NCI-H774 (cell line): ENCODE data around the gene POC5.

ENCODE experiments used
- DNase-seq: peaks from one replicate; lab custom pipeline; 2025; lab: John Stamatoyannopoulos, UW

Gene POC5

GRCh38 chr5:75659791-75660450 lies 57.3 kb downstream of the POC5 start:
- no peak for DNase-seq

DNA sequence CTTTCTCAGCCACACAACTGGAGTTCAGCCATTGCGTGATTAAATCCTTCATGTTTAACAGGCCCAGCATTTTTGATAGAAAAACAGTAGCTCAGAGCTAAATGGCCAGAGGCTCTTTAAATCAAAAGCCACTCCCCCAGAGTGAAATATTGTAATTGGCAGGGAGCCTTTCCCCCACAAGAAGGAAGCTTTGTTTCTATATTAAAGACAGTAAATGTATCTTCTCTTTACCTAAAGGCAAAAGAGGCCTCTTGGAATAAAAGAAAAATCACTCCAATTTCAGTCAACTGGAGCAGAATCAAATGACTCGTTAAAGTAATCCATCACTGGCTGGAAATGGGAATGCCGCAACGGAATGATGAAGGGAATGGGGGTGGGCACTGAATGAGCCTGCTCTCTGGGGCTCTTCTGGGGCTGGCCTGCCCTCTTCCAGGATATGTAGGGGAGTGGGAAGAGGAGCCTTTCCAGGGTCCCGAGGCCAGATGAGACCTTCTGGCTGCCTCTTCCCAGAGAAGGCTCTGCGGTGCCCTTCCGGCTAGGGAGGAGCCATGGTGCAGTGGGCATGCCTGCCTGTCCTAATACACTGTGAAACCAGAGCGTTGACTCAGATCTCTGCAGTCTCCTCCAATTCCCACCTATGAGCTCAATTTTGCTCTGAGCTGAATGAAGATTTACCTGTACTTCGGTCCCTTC lies 60.8 kb downstream of the POC5 start:
- peak; percentile 16 for DNase-seq

DNA sequence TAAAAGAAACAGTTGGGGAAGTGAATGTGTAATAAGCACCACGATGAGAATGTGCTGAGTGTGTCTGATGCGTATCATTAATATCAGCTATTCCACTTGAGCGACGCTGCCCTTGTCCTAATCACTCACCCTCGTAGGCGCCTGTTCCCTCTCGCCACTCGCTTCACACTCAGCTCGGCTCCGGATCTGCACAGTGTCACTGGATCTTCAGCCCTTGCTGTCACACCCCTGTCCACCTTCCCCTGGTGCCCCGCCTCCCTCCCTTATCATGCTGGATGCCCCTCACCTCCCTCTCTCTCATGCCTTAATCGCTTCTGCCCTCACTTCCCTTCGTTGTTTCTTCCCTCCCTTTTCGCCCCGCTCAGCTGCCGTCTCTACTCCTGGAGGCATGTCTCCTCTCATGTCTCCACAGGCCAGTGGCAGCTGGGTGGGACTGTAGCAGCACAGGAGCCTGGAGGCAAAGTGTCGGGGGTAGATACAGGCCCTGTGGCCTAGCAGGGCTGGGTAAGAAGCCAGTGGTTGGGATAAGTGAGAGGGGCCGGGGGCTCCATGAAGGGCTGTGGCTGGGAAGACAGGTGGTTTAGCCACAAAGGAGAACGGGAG lies 62.4 kb downstream of the POC5 start:
- no peak for DNase-seq

- DNase-seq = no peak
Observed at GRCh38 chr5:75653521-75653920, 63.7 kb downstream of the POC5 start.

- no peak for DNase-seq
Observed at GRCh38 chr5:75651575-75652238, 65.5 kb downstream of the POC5 start.

DNA sequence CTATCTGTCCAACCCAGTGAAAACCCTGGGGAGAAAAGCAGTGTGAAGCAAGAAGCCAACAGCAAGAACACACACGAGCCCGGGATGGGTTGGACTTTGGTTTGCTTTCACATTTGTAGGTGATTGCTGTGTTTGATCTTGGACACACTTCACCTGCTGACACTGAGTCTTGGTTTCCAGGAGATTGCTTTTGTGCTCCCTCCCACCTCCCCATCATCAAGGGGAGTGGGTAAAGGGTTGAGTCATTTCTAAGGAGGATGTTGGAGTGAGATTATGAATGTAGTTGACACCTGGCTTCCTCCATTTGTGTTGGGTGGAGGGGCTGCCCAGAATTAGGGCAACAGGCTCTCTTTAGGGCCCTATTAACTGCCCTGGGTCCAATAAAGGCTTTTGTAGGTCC lies 68.5 kb downstream of the POC5 start:
- DNase-seq = no peak

- DNase-seq = no peak
Observed at GRCh38 chr5:75640826-75641225, 76.4 kb downstream of the POC5 start.

DNA sequence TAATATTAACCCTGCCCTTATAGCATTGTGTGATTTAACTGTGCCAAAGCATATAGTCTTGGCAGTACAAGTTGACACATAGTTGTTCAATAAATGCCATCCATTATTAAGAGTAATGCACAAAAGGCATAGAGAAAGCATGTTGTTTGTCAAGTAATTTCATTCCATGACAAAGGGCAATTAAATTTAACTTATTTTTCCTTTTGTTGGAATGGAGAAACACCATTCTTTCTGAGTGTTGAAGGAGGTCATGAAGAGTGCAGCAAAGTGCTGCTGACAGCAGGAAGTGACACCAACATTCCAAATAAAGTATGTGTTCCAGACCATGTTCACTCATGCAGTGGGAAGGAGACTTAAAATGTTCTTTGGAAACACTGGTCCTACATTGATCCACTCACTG lies 76.8 kb downstream of the POC5 start:
- no peak for DNase-seq

- no peak for DNase-seq
Observed at GRCh38 chr5:75639535-75640311, 77.5 kb downstream of the POC5 start.

DNA sequence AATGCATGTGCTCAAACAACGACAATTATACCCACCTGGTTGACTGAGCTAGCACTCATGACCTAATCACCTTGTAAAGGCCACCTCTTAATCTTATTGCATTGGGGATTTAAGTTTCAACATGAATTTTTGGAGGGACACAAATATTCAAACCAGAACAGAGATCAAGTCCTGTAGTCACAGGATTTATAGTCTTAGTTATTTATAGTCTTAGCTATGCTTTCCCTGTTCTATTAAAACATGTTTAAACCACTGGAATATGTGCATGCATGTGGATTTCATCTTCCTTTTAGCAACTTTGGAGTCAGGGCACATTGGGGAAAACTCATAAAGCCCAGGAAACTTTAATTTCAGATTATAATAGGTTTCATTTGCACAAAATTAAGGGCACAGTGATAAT lies 79.3 kb downstream of the POC5 start:
- DNase-seq = no peak

DNA sequence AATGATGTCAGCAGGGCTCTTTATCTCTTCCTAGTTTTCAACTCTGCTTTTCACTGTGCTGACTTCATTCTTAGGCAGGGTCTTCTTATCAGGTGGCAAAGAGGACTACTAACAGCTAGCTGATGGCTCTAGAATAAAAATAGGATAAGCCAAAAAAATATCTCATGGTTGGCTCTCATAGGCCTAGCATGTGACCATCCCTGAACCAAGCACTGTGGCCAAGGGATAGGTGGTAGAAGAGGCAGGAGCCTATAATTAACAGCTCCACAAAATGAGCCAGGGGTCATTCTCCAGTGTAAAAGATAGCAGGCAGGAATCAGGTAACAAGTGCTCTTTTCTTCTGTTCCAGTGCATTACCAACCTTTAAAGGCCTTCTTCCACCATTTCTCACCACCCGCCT lies 84.9 kb downstream of the POC5 start:
- DNase-seq = no peak

DNA sequence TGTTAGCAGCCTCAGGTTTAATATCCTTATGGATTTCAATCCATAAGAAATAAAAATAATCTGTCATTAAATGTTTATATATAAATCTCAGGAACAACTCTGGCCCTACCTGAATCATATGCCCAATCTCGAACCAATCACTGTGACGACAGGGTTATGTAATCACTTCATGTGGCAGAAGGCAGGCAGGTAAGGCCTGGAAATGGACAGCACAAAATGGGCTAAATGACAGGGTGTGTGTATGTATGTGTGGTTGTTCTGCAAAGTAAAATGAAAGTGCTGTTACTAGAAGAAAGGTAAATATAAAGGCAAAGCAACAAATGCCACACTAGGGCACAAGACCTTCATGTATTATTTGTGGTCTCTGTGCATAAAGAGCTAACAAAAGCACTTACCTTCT lies 86.4 kb downstream of the POC5 start:
- no peak for DNase-seq

DNA sequence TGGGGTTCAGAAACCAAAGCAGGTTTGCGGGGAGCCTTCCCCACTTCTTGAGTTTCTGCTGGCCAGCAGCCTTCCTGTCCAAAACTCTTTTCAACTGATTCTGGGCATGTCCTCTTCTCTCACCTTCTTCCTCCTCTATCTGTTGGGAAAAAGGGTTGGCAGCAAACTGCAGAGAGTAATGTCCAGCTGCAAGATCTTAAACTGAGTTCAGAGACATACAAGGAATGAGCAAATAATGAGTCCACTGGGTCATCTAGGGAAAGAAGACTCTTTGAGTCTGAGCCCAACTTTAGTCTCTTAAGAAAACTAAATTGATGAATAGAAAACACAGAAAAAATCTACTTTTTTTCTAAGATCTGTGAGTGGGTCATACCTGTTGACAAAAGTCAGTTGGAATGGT lies 89.4 kb downstream of the POC5 start:
- DNase-seq = no peak

GRCh38 chr5:75626959-75627358 lies 90.3 kb downstream of the POC5 start:
- DNase-seq = no peak
